ENCODE data around the gene MTFR1L.
A peak's percentile ranks its signal among the peaks of the same experiment; 100 is the strongest.
"Not testable (repeated sequence)": the region's sequence is repeated elsewhere in the genome, so short reads cannot be mapped to it uniquely, and the experiment has no call there.

The MTFR1L gene

GRCh38 chr1:25828491-25828890 is 8.7 kb downstream of the MTFR1L start:
- no peak for DNase-seq (ENCODE audit: low spot score)

GRCh38 chr1:25829046-25829445 is 9.3 kb downstream of the MTFR1L start:
- DNase-seq (ENCODE audit: low spot score) = no peak

- DNase-seq (ENCODE audit: low spot score) = no peak
Measured at GRCh38 chr1:25831569-25832196, 11.9 kb downstream of the MTFR1L start.

- no peak for DNase-seq (ENCODE audit: low spot score)
Measured at GRCh38 chr1:25832336-25833037, 12.7 kb downstream of the MTFR1L start.

GRCh38 chr1:25833158-25833557 is 13.4 kb downstream of the MTFR1L start:
- DNase-seq (ENCODE audit: low spot score) = no peak

- DNase-seq (ENCODE audit: low spot score) = no peak
Measured at GRCh38 chr1:25834894-25835293, 15.1 kb downstream of the MTFR1L start.

- DNase-seq (ENCODE audit: low spot score) = no peak
Measured at GRCh38 chr1:25836695-25837094, 16.9 kb downstream of the MTFR1L start.

GRCh38 chr1:25837262-25837875 is 17.6 kb downstream of the MTFR1L start:
- peak; percentile 60 for DNase-seq (ENCODE audit: low spot score)

GRCh38 chr1:25839808-25840207 is 20.1 kb downstream of the MTFR1L start:
- DNase-seq (ENCODE audit: low spot score) = not testable (repeated sequence)

- no peak for DNase-seq (ENCODE audit: low spot score)
Measured at GRCh38 chr1:25843483-25843882, 23.7 kb downstream of the MTFR1L start.

- no peak for DNase-seq (ENCODE audit: low spot score)
Measured at GRCh38 chr1:25844536-25845337, 25.0 kb downstream of the MTFR1L start.

- no peak for DNase-seq (ENCODE audit: low spot score)
Measured at GRCh38 chr1:25845664-25846063, 25.9 kb downstream of the MTFR1L start.

- no peak for DNase-seq (ENCODE audit: low spot score)
Measured at GRCh38 chr1:25847929-25848328, 28.2 kb downstream of the MTFR1L start.

- DNase-seq (ENCODE audit: low spot score) = no peak
Measured at GRCh38 chr1:25848531-25848930, 28.8 kb downstream of the MTFR1L start.

- no peak for DNase-seq (ENCODE audit: low spot score)
Measured at GRCh38 chr1:25854554-25854953, 34.8 kb downstream of the MTFR1L start.

GRCh38 chr1:25856856-25857255 is 37.1 kb downstream of the MTFR1L start:
- no peak for DNase-seq (ENCODE audit: low spot score)

- no peak for DNase-seq (ENCODE audit: low spot score)
Measured at GRCh38 chr1:25858494-25858893, 38.7 kb downstream of the MTFR1L start.

- peak; percentile 85 for DNase-seq (ENCODE audit: low spot score)
Measured at GRCh38 chr1:25858906-25859789, 39.4 kb downstream of the MTFR1L start, which contains the start of gene AUNIP. AUNIP (minus strand) TSS chr1:25859457; CDS start chr1:25859357, 100 bp downstream.

- peak; percentile 47 for DNase-seq (ENCODE audit: low spot score)
Measured at GRCh38 chr1:25861316-25862286, 41.8 kb downstream of the MTFR1L start.

- DNase-seq (ENCODE audit: low spot score) = no peak
Measured at GRCh38 chr1:25862785-25863485, 43.2 kb downstream of the MTFR1L start.
